ENCODE data around the gene ANK3. TPM values are rescaled to one million over a fixed set of nuclear protein-coding genes. Genes with fewer than 3 reads are reported as not detected.
A peak's percentile ranks its signal among the peaks of the same experiment; 100 is the strongest.

Gene ANK3
- total RNA-seq, 1 experiment from 2014 or later: 7.0 TPM

- Histone ChIP-seq H3K36me3 (ENCODE audit: insufficient read depth, low read length) (no peaks in the 10 kb centered on the region), H3K9ac (ENCODE audit: low read length) (no peak overlapping the region), H4K20me1 (ENCODE audit: insufficient read depth, low read depth, low read length) (no peaks in the 10 kb centered on the region), H3K4me1 (ENCODE audit: low read length) (peaks cover 29% of the 10 kb centered on the region), H3K4me2 (ENCODE audit: low read depth, low read length, poor library complexity, severe bottlenecking) (no peak overlapping the region), H3K4me3 (ENCODE audit: low read length) (no peak overlapping the region), H3K9me2 (replicated peaks; ENCODE audit: insufficient read depth, low read length) (no peaks in the 10 kb centered on the region), H2AFZ (ENCODE audit: low read length) (no peak overlapping the region; the same call in 1 of the 2 replicates), H3K9me3 (ENCODE audit: low read length) (0 out of 2 replicates have a peak, but pooled peaks cover 3% of the 10 kb centered on the region), H3K79me2 (ENCODE audit: low read length) (no peaks in the 10 kb centered on the region), H3K27me3 (ENCODE audit: low read length) (no peaks in the 10 kb centered on the region), H3K27ac (ENCODE audit: low read length) (no peak overlapping the region)
- no peak for DNase-seq
Observed at GRCh38 chr10:60270426-60270825, 119.2 kb downstream of the ANK3 start.

GRCh38 chr10:60267802-60268201 is 121.9 kb downstream of the ANK3 start:
- no peak overlapping the region for H3K9ac ChIP-seq (ENCODE audit: low read length)

GRCh38 chr10:60266513-60266912 is 123.2 kb downstream of the ANK3 start:
- peaks cover 17% of the 10 kb centered on the region for H3K4me1 ChIP-seq (ENCODE audit: low read length)
- H3K79me2 ChIP-seq (ENCODE audit: low read length): no peaks in the 10 kb centered on the region
- no peaks in the 10 kb centered on the region for H3K9me2 ChIP-seq (replicated peaks; ENCODE audit: insufficient read depth, low read length)
- peak overlapping the region; percentile 17; the same call in 1 of the 2 replicates for H2AFZ ChIP-seq (ENCODE audit: low read length)
- no peak for DNase-seq
- H4K20me1 ChIP-seq (ENCODE audit: insufficient read depth, low read depth, low read length): no peaks in the 10 kb centered on the region
- no peak overlapping the region for H3K27ac ChIP-seq (ENCODE audit: low read length)
- no peaks in the 10 kb centered on the region for H3K9me3 ChIP-seq (ENCODE audit: low read length)
- H3K4me2 ChIP-seq (ENCODE audit: low read depth, low read length, poor library complexity, severe bottlenecking): no peak overlapping the region
- no peak overlapping the region for H3K4me3 ChIP-seq (ENCODE audit: low read length)
- no peaks in the 10 kb centered on the region for H3K36me3 ChIP-seq (ENCODE audit: insufficient read depth, low read length)
- H3K27me3 ChIP-seq (ENCODE audit: low read length): no peaks in the 10 kb centered on the region
- no peak overlapping the region for H3K9ac ChIP-seq (ENCODE audit: low read length)

More at GRCh38 chr10:60267802-60268201, 121.9 kb downstream of the ANK3 start:
- Histone ChIP-seq H3K36me3 (ENCODE audit: insufficient read depth, low read length) (no peaks in the 10 kb centered on the region), H3K4me1 (ENCODE audit: low read length) (peaks cover 22% of the 10 kb centered on the region), H3K79me2 (ENCODE audit: low read length) (no peaks in the 10 kb centered on the region), H3K27me3 (ENCODE audit: low read length) (no peaks in the 10 kb centered on the region), H3K9me3 (ENCODE audit: low read length) (no peaks in the 10 kb centered on the region), H3K4me2 (ENCODE audit: low read depth, low read length, poor library complexity, severe bottlenecking) (no peak overlapping the region), H3K9me2 (replicated peaks; ENCODE audit: insufficient read depth, low read length) (no peaks in the 10 kb centered on the region), H3K4me3 (ENCODE audit: low read length) (no peak overlapping the region), H4K20me1 (ENCODE audit: insufficient read depth, low read depth, low read length) (no peaks in the 10 kb centered on the region), H2AFZ (ENCODE audit: low read length) (no peak overlapping the region), H3K27ac (ENCODE audit: low read length) (no peak overlapping the region)
- DNase-seq: no peak

- H3K4me1 ChIP-seq (ENCODE audit: low read length): peaks cover 5% of the 10 kb centered on the region; the same call in 1 of the 2 replicates
Observed at GRCh38 chr10:60262647-60263126, 127.0 kb downstream of the ANK3 start.

GRCh38 chr10:60260321-60260720 is 129.4 kb downstream of the ANK3 start:
- Histone ChIP-seq H3K4me1 (ENCODE audit: low read length) (no peaks in the 10 kb centered on the region), H3K27me3 (ENCODE audit: low read length) (no peaks in the 10 kb centered on the region), H3K4me2 (ENCODE audit: low read depth, low read length, poor library complexity, severe bottlenecking) (no peak overlapping the region), H3K4me3 (ENCODE audit: low read length) (no peak overlapping the region), H3K9ac (ENCODE audit: low read length) (no peak overlapping the region), H3K9me2 (replicated peaks; ENCODE audit: insufficient read depth, low read length) (no peaks in the 10 kb centered on the region), H3K9me3 (ENCODE audit: low read length) (no peaks in the 10 kb centered on the region), H2AFZ (ENCODE audit: low read length) (no peak overlapping the region), H3K36me3 (ENCODE audit: insufficient read depth, low read length) (no peaks in the 10 kb centered on the region), H4K20me1 (ENCODE audit: insufficient read depth, low read depth, low read length) (no peaks in the 10 kb centered on the region), H3K27ac (ENCODE audit: low read length) (no peak overlapping the region), H3K79me2 (ENCODE audit: low read length) (no peaks in the 10 kb centered on the region)
- no peak for DNase-seq

More at GRCh38 chr10:60262647-60263126, 127.0 kb downstream of the ANK3 start:
- Histone ChIP-seq H3K36me3 (ENCODE audit: insufficient read depth, low read length) (no peaks in the 10 kb centered on the region), H3K9me2 (replicated peaks; ENCODE audit: insufficient read depth, low read length) (no peaks in the 10 kb centered on the region), H3K4me2 (ENCODE audit: low read depth, low read length, poor library complexity, severe bottlenecking) (no peak overlapping the region), H3K9ac (ENCODE audit: low read length) (no peak overlapping the region), H4K20me1 (ENCODE audit: insufficient read depth, low read depth, low read length) (no peaks in the 10 kb centered on the region), H3K4me3 (ENCODE audit: low read length) (no peak overlapping the region), H2AFZ (ENCODE audit: low read length) (no peak overlapping the region), H3K79me2 (ENCODE audit: low read length) (no peaks in the 10 kb centered on the region), H3K27ac (ENCODE audit: low read length) (no peak overlapping the region), H3K9me3 (ENCODE audit: low read length) (no peaks in the 10 kb centered on the region), H3K27me3 (ENCODE audit: low read length) (no peaks in the 10 kb centered on the region)
- DNase-seq: no peak

- Histone ChIP-seq H3K27ac (ENCODE audit: low read length) (no peak overlapping the region), H3K27me3 (ENCODE audit: low read length) (no peaks in the 10 kb centered on the region), H3K4me3 (ENCODE audit: low read length) (no peak overlapping the region), H3K4me2 (ENCODE audit: low read depth, low read length, poor library complexity, severe bottlenecking) (no peak overlapping the region), H3K9ac (ENCODE audit: low read length) (no peak overlapping the region), H2AFZ (ENCODE audit: low read length) (no peak overlapping the region), H3K4me1 (ENCODE audit: low read length) (no peaks in the 10 kb centered on the region), H4K20me1 (ENCODE audit: insufficient read depth, low read depth, low read length) (no peaks in the 10 kb centered on the region), H3K9me2 (replicated peaks; ENCODE audit: insufficient read depth, low read length) (no peaks in the 10 kb centered on the region), H3K36me3 (ENCODE audit: insufficient read depth, low read length) (no peaks in the 10 kb centered on the region), H3K79me2 (ENCODE audit: low read length) (no peaks in the 10 kb centered on the region), H3K9me3 (ENCODE audit: low read length) (no peaks in the 10 kb centered on the region)
- DNase-seq: no peak
Observed at GRCh38 chr10:60258429-60258797, 131.3 kb downstream of the ANK3 start.

- no peaks in the 10 kb centered on the region for H3K36me3 ChIP-seq (ENCODE audit: insufficient read depth, low read length)
- no peaks in the 10 kb centered on the region for H4K20me1 ChIP-seq (ENCODE audit: insufficient read depth, low read depth, low read length)
- no peak overlapping the region for H3K4me3 ChIP-seq (ENCODE audit: low read length)
- DNase-seq: no peak
- no peak overlapping the region for H3K27ac ChIP-seq (ENCODE audit: low read length)
- no peak overlapping the region for H3K9ac ChIP-seq (ENCODE audit: low read length)
- no peaks in the 10 kb centered on the region for H3K27me3 ChIP-seq (ENCODE audit: low read length)
- no peak overlapping the region for H2AFZ ChIP-seq (ENCODE audit: low read length)
- H3K9me2 ChIP-seq (replicated peaks; ENCODE audit: insufficient read depth, low read length): no peaks in the 10 kb centered on the region
- no peak overlapping the region for H3K4me2 ChIP-seq (ENCODE audit: low read depth, low read length, poor library complexity, severe bottlenecking)
- no peaks in the 10 kb centered on the region for H3K79me2 ChIP-seq (ENCODE audit: low read length)
- no peaks in the 10 kb centered on the region for H3K4me1 ChIP-seq (ENCODE audit: low read length)
- no peaks in the 10 kb centered on the region for H3K9me3 ChIP-seq (ENCODE audit: low read length)
Observed at GRCh38 chr10:60257767-60258428, 131.8 kb downstream of the ANK3 start.

- Histone ChIP-seq H3K4me3 (ENCODE audit: low read length) (no peak overlapping the region), H3K27me3 (ENCODE audit: low read length) (no peaks in the 10 kb centered on the region), H4K20me1 (ENCODE audit: insufficient read depth, low read depth, low read length) (no peaks in the 10 kb centered on the region), H3K9ac (ENCODE audit: low read length) (no peak overlapping the region), H3K9me3 (ENCODE audit: low read length) (no peaks in the 10 kb centered on the region), H3K9me2 (replicated peaks; ENCODE audit: insufficient read depth, low read length) (no peaks in the 10 kb centered on the region), H3K4me2 (ENCODE audit: low read depth, low read length, poor library complexity, severe bottlenecking) (no peak overlapping the region), H3K27ac (ENCODE audit: low read length) (no peak overlapping the region), H3K4me1 (ENCODE audit: low read length) (no peaks in the 10 kb centered on the region), H2AFZ (ENCODE audit: low read length) (no peak overlapping the region), H3K36me3 (ENCODE audit: insufficient read depth, low read length) (no peaks in the 10 kb centered on the region), H3K79me2 (ENCODE audit: low read length) (no peaks in the 10 kb centered on the region)
- no peak for DNase-seq
Observed at GRCh38 chr10:60254776-60255175, 134.9 kb downstream of the ANK3 start.

Data from Karpas-422 (cell line).